SJCRH30 (cell line): ENCODE data around the gene NTSR2. TPM values are rescaled to one million over a fixed set of nuclear protein-coding genes. Genes with fewer than 3 reads are reported as not detected.

Experiments
- total RNA-seq: library from RNA; depleted of rRNA; stranded (reverse); fragments of >200 nt; shearing (Covaris generic); gene quantifications from 2 replicates; pipeline ENCODE4 v1.2.3, GENCODE V29; 2014; rRNA removed

The NTSR2 gene
- total RNA-seq, 1 experiment from 2014 or later = not detected

Other genes with a start within 250 kb of the NTSR2 start
- gene E2F6, start 204.0 kb downstream of the NTSR2 start, total RNA-seq = 32.2 and 40.9 TPM in 2 replicates
- 0.12 and 0.38 TPM in 2 replicates for gene GREB1, start 136.2 kb downstream of the NTSR2 start, total RNA-seq
- 31.0 and 37.0 TPM in 2 replicates for gene LPIN1, start 76.4 kb upstream of the NTSR2 start, total RNA-seq